Fibroblast of mammary gland (primary cell): ENCODE data around the gene PLSCR4.

Experiments
- DNase-seq: peaks from one replicate; pipeline ENCODE4 v3.0.0-alpha.2; 2010; ENCODE audit warnings: low read depth
- H3K4me3 ChIP-seq: 2 replicates; pipeline ENCODE4 v1.5.1; 2011; ENCODE audit warnings: low read depth, mild to moderate bottlenecking, low read length, moderate library complexity; ENCODE audit not compliant: control insufficient read depth
- TF ChIP-seq, protein P1 (sequence below): conservative IDR thresholded peaks from 2 replicates; pipeline ENCODE4 v1.5.1; 2011; ENCODE audit warnings: low read depth, low read length, inconsistent platforms; ENCODE audit not compliant: control insufficient read depth, insufficient read depth

The PLSCR4 gene

DNA sequence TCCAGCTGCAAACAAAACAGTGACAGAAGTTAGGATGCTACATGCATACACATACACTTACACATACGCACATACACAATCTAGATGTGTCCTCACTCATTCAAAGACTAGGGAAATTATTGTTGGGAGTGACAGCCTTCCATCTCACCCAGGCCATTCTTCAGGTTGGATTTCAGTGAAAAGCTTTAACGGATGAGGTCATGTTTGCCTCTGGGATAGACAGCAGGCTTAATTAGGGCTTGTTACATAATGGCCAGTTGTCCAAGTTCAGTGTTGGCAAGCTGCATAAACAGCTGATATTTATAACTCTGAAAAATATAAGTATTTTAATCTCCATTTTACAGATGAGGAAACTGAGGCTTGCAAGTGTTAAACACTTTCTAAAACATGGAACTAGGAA, 54.1 kb downstream of the PLSCR4 start:
- no peak overlapping the region for H3K4me3 ChIP-seq
- DNase-seq, result no peak
- TF ChIP-seq, protein P1, sequence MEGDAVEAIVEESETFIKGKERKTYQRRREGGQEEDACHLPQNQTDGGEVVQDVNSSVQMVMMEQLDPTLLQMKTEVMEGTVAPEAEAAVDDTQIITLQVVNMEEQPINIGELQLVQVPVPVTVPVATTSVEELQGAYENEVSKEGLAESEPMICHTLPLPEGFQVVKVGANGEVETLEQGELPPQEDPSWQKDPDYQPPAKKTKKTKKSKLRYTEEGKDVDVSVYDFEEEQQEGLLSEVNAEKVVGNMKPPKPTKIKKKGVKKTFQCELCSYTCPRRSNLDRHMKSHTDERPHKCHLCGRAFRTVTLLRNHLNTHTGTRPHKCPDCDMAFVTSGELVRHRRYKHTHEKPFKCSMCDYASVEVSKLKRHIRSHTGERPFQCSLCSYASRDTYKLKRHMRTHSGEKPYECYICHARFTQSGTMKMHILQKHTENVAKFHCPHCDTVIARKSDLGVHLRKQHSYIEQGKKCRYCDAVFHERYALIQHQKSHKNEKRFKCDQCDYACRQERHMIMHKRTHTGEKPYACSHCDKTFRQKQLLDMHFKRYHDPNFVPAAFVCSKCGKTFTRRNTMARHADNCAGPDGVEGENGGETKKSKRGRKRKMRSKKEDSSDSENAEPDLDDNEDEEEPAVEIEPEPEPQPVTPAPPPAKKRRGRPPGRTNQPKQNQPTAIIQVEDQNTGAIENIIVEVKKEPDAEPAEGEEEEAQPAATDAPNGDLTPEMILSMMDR, result no peak

- no peak for DNase-seq
- H3K4me3 ChIP-seq, result no peak overlapping the region
- TF ChIP-seq, protein P1, result no peak
Observed at GRCh38 chr3:146195605-146196004, 55.3 kb downstream of the PLSCR4 start.

DNA sequence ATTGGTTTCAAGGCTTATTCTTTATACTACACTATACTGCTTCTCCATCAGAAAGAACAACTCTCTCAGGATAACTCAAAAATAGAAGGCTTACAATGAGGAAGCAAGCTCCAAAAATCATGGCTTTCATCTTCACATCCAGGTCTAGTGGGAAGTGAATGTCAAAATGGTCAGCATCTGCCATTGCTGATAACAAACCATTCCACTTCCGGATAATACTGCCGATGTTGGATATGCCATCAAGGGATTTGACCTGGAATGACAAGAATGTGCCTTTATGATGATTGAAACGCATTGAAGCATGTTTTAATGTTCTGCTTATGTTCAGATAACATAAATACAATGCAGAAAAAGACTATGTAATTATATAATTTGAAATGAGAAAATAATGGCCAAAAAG, 55.9 kb downstream of the PLSCR4 start:
- TF ChIP-seq, protein P1, result no peak
- H3K4me3 ChIP-seq, result no peak overlapping the region
- no peak for DNase-seq

- no peak overlapping the region for H3K4me3 ChIP-seq
- TF ChIP-seq, protein P1, result no peak
- DNase-seq, result no peak
Observed at GRCh38 chr3:146191051-146191450, 59.9 kb downstream of the PLSCR4 start.

GRCh38 chr3:146189519-146190173, 61.3 kb downstream of the PLSCR4 start:
- TF ChIP-seq, protein P1, result peak; percentile 85
- no peak overlapping the region for H3K4me3 ChIP-seq
- peak; percentile 70 for DNase-seq

DNA sequence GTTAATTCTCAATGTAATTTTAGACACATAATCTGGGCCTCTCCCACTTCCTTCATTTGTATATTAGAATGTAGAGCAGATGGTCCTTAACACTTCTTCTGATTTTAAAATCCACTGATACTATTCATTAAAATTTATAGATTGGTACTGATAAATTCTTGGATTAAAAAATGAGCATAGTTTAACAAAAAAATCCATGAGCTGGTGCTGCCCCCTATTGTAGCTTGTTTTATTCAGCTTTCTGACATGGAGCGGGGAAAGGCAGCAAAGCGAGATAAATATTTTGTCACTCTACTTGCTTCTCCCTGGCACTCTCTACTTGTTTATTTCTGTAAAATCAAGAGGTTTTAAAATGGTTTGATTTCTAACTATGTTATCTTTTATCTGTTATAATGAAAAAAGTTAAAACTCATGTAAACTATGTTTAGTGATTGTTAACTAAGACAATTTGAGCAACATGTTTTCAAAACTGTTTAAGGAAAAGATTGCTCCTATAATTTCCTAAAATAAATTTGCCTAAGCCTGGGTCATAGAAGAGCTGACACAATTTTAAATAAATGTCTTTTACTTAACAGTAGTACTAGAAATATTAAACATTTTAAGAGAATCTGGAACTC, 63.5 kb downstream of the PLSCR4 start:
- TF ChIP-seq, protein P1, result peak; percentile 60
- H3K4me3 ChIP-seq, result no peak overlapping the region
- DNase-seq, result peak; percentile 63
